ENCODE results near the gene ACIN1. TPM values are rescaled to one million over a fixed set of nuclear protein-coding genes. Genes with fewer than 3 reads are reported as not detected.

The ACIN1 gene
- total RNA-seq, 1 experiment from 2014 or later: 179 TPM

DNA sequence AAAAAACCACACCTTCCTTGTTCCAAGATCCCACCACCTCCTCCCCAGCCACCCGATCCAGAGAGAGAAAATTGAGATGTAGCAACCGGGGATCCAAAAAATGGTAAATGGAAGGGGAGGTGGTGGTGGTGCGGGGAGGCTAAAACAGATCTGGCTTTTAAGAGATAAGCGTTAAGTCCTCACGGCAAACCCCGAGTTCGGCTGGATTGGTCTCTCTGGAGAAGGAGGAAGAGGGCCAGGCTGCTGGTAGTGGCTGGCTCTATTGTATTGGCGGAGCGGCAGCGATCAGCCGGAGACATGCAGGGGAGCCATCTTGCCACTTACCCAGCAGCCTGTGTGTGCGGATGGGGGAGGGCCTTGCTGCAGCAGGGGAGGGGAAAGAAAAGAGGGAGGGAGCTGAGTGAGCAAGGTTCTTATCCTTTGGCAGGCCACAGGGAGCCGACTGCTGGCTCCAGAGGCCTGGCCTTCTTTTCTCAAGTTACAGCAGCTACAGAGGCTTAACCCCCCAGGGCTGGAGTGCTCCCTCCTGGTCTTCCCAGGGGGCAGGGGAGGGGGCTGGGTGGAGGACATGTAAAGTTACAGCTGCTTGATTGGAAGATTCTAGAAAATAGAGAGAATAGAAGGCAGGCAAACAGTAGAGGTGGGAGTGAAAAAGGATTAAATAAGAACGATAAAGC, 23.6 kb downstream of the ACIN1 start (continued):
- TF ChIP-seq CBX3 (IDR thresholded peaks at IDR 0.05; ENCODE audit: low read depth) (peak; percentile 28; the same call in 1 of the 2 replicates), EGR1 (IDR thresholded peaks at IDR 0.05; ENCODE audit: low read depth) (no peak)

DNA sequence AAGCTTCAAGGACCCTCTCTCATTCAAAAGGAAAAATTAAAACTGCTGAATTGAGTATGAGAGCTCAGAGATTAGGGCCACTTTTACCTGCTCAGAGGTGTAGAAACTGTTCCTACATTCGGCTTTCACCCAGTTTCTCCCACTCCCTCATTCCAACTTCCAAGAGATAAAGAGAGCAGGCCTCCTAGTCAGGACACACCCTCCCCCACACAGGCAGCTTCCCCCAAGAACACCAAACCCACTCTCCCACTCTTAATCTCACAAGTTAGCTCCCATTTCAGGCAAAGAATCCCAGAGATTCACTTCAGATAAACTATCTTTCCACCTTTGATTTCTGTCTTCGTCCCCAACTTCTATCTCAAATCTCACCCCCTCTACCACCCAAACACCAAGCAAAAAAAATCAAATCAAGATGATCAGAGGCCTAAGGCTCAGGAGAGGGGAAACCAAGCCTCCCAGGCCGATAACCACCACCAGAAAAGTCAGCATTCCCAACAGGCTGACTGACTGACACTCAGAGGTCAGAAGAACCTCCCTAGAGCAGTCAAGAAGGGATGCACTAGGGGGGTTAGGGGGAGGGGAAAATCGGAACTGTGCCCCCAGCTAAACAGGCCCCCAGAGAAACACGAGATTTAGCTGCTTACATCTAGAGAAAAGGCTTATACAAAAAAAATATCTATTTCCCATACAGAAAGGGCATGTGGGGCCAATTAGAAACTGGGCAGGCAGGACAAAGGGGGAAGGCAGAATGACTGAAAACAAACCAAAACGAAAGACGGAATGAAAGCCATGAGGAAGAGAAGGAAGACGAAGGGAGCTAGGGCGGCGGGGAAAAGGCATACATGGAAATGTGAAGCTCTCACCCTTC, 24.4 kb downstream of the ACIN1 start:
- H3K27me3 ChIP-seq (ENCODE audit: insufficient read depth, low read length): no peaks in the 10 kb centered on the region
- H3K36me3 ChIP-seq (ENCODE audit: control insufficient read depth in 1 of 2, insufficient read depth in 2 of 2, low read length in 2 of 2): peaks cover 40 to 53% of the 10 kb centered on the region in 2 experiments
- RAD21 ChIA-PET (ENCODE audit: low non-redundant PET in 1 of 2, low total read pairs in 2 of 2, uncharacterized antibody in 2 of 2, unreplicated experiment in 2 of 2): no interaction called here
- H3K9me3 ChIP-seq (ENCODE audit: control insufficient read depth in 1 of 2, insufficient read depth in 1 of 2, low read depth in 1 of 2, low read length in 2 of 2): no peaks in the 10 kb centered on the region
- DNase-seq (ENCODE audit: low read depth, low spot score) (no peak), ATAC-seq (no peak)
- H3K4me2 ChIP-seq (ENCODE audit: low read length): peak overlapping the region; percentile 93
- H4K20me1 ChIP-seq (ENCODE audit: insufficient read depth): no peaks in the 10 kb centered on the region
- no peaks in the 10 kb centered on the region for H3K9me2 ChIP-seq (ENCODE audit: insufficient read depth)
- POLR2A ChIA-PET: interaction anchor here (0.7 to 5.4 kb wide), 4 partner anchors 8 to 25 kb away, joined by 3 to 35 read pairs (median 6); partner anchors contain the start of genes ACIN1, C14orf119 and CDH24
- H3K9ac ChIP-seq (ENCODE audit: low read length): peak overlapping the region; percentile 95
- no TSS peak for BruUV-seq (replicated peaks)
- H2AFZ ChIP-seq (ENCODE audit: low read depth, low read length, poor library complexity, severe bottlenecking): no peak overlapping the region
- intact Hi-C loops (cut with micrococcal nuclease): no loop called here
- H3K27ac ChIP-seq (ENCODE audit: low read depth, low read length): peak overlapping the region; percentile 65
- peaks cover 29 to 37% of the 10 kb centered on the region in 2 experiments for H3K4me1 ChIP-seq (ENCODE audit: control insufficient read depth in 1 of 2, insufficient read depth in 2 of 2, low read length in 2 of 2)
- CTCF ChIA-PET: interaction anchor here (0.8 to 2.6 kb wide), 5 partner anchors 10 to 85 kb away, joined by 4 to 14 read pairs (median 12); partner anchors contain the start of genes ACIN1, C14orf119 and CDH24
- peaks cover 70% of the 10 kb centered on the region for H3K79me2 ChIP-seq (ENCODE audit: insufficient read depth, low read length)
- peak overlapping the region; percentile 94 to 97 for H3K4me3 ChIP-seq (replicated peaks in 1 of 2; ENCODE audit: low read depth in 1 of 2, low read length in 2 of 2)
- no peak for TF ChIP-seq RAD21 (IDR thresholded peaks at IDR 0.05; ENCODE audit: low read depth)
- no peak for TF ChIP-seq JUND (IDR thresholded peaks at IDR 0.05)
- no peak for TF ChIP-seq POLR2A (IDR thresholded peaks at IDR 0.05; ENCODE audit: borderline replicate concordance, extremely low read depth, insufficient read depth, insufficient read length)
- no peak for TF ChIP-seq SRF (IDR thresholded peaks at IDR 0.05; ENCODE audit: low read depth)
- no peak for TF ChIP-seq ATF3 (IDR thresholded peaks at IDR 0.05)
- no peak for TF ChIP-seq FOSL1 (IDR thresholded peaks at IDR 0.05; ENCODE audit: low read depth)
- TF ChIP-seq CTCF (IDR thresholded peaks at IDR 0.05 in 2 of 3, conservative IDR thresholded peaks at IDR 0.05 in 1 of 3; ENCODE audit: borderline replicate concordance in 1 of 3, insufficient read depth in 1 of 3, low read depth in 2 of 3, low read length in 2 of 3): no peak
- TF ChIP-seq CEBPB (IDR thresholded peaks at IDR 0.05; ENCODE audit: low read depth): no peak
- TF ChIP-seq REST (IDR thresholded peaks at IDR 0.05; ENCODE audit: low read depth): no peak
- TF ChIP-seq POLR2AphosphoS5 (IDR thresholded peaks at IDR 0.05; ENCODE audit: low read depth, low read length): no peak
- TF ChIP-seq TCF7L2 (IDR thresholded peaks at IDR 0.05; ENCODE audit: borderline replicate concordance, extremely low read depth, insufficient read depth, insufficient read length): no peak
- TF ChIP-seq, protein P1, sequence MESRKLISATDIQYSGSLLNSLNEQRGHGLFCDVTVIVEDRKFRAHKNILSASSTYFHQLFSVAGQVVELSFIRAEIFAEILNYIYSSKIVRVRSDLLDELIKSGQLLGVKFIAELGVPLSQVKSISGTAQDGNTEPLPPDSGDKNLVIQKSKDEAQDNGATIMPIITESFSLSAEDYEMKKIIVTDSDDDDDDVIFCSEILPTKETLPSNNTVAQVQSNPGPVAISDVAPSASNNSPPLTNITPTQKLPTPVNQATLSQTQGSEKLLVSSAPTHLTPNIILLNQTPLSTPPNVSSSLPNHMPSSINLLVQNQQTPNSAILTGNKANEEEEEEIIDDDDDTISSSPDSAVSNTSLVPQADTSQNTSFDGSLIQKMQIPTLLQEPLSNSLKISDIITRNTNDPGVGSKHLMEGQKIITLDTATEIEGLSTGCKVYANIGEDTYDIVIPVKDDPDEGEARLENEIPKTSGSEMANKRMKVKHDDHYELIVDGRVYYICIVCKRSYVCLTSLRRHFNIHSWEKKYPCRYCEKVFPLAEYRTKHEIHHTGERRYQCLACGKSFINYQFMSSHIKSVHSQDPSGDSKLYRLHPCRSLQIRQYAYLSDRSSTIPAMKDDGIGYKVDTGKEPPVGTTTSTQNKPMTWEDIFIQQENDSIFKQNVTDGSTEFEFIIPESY (IDR thresholded peaks at IDR 0.05; ENCODE audit: extremely low read depth, insufficient replicate concordance, low read length): no peak

Data from HCT116 (cell line).